NCI-H187 (cell line): Measurements from ENCODE around the gene FBXO36.
A peak's percentile ranks its signal among the peaks of the same experiment; 100 is the strongest.

ENCODE experiments used
- DNase-seq, 2 experiments: peaks; one replicate each; lab custom pipeline; 2025; lab: John Stamatoyannopoulos, UW

FBXO36 gene

DNA sequence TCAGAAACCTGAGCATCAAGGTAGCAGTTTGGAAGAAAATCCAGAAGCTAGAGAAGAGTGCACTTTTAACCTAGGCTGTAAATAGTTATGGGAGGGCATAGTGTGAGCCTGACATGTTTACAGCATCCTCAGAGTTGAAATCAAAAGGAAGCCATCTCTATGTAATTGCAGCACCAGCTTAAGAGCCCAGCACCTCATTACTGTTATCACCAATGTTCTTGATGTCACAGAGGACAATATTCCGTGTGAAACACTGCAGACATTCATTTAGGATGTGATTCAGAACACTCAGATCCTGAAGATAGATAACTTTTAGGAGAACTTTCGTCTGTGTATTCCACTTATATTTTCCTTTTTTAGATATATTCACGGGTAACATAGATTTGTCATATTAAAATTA, 48.1 kb downstream of the FBXO36 start:
- DNase-seq, result no peak

DNA sequence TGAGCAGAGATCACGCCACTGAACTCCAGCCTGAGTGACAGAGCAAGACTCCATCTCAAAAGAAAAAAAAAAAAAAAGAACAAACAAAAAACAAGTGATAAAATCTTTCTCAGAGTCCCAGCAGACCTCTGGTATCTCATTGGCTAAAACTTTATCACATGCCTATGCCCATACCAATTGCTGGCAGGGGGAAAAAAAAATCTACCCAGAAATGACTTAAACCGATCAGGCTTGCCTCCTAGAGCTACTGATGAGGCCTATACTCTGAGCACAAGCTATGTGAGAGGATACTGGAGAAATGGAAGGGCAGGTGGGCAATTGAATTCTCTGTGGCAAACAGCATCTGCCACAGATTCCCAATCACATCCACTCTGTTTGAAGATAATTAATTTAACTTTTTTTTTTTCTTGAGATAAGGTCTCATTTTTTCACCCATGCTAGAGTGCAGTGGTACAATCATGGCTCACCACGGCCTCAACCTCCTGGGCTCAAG, 49.0 kb downstream of the FBXO36 start:
- DNase-seq, result no peak

DNA sequence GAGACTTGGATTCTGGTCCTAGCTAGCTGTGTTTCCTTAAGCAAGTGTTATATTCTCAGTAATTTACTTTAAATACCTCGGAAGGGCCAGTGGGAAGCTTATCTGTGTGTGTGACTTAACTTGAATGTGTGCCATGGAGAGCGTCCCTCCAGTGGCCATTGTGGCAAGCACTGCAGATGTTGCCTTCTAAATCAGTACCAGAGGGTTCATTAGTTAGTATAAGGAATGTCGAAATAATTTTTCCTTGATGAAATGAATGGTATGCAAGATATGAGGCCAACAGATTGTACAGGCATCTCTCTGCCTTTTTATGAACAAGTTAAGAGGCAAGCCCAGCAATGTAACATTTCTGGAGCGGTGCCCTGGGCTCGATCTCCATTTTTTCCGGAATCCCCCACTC, 52.0 kb downstream of the FBXO36 start:
- DNase-seq, result no peak

DNA sequence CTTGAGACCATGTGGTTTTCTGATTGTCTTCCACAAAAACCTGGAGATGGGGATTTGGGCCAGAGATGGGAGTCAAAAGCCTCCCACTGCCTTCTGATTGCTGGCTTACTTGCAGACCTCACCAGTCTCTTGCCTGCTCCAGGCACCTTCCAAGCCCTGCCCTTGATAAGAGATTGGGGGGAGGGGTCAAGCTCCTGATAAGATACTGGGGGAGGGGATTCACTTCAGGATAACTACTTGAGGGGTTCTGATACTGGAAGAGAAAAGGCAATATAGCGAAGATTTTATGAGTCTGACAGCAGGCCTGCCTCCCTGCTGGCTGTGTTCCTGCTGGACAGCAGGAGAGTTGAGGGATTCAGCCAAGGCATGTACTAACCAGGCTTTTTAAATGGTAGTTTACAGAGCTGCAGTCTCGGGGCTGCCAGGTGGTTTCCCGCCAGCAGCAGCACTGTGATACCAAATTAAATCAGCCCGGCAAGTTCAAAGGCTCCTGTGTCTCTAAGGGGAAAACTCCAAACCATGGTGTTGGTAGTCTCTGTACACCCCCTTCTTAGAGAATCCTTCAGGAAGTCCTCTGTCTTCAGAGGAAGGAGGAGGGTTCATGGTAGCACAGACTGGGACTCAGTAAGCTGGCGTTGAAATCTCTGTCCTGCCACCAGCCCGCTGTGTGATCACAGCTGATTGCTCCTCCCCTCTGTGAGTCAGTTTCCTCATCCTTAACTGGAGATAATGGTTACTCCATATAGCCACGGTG, 58.3 kb downstream of the FBXO36 start:
- no peak for DNase-seq

DNA sequence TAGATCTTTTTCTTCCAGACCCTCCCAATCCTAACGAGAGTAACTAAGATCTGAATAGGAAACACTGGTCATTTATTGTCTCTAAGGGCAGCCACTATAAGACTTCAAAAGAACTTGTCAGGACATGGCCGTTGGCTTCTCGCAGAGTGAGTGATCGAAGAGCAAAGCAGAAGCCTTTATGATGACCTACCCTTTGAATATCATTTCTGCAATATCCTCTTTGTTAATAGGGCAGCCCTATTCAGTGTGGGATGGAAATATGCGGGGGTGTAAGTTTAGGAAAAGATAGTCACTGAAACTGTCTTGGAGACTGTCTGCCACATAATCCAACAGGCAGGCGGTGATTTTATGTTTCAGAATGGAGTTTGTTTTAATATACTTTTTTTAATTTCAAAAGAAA, 70.9 kb downstream of the FBXO36 start:
- no peak for DNase-seq

DNA sequence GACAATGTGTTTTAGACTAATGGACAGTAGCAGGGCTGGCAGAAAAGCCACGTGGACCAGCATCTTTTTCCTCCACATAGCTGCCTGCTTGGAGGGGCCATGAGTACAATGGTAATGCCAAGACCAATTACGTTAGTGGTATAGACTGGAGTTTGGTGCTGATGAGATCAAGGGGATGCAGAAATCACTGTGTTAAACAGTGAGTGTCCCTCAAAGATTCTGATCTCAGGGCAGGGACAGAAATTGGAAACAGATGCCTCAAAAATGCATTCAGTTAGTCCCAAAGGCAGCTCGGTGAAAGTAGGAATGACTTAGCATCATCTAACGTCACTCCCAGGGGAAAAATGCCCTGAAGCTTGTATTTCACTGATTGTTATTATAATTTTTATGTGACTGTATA, 74.0 kb downstream of the FBXO36 start:
- no peak for DNase-seq

DNA sequence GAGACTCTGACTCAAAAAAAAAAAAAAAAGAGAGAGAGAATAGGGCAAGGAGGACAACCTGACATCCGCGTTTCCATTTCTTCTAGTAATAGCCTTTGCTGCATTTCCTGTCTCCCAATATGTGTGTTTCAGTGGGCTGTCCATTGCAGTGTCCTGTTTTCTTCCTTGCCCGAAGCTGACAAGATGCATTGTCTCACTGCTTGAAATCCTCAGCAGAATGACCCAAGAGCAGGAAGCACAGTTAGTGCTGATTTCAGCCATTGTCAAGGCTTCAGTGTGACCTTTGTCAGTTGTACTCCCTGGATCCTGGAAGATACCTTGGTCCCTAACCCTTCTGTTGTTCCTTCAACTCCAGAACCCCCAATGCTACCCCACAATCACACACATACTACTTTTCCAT, 75.3 kb downstream of the FBXO36 start:
- no peak for DNase-seq

DNA sequence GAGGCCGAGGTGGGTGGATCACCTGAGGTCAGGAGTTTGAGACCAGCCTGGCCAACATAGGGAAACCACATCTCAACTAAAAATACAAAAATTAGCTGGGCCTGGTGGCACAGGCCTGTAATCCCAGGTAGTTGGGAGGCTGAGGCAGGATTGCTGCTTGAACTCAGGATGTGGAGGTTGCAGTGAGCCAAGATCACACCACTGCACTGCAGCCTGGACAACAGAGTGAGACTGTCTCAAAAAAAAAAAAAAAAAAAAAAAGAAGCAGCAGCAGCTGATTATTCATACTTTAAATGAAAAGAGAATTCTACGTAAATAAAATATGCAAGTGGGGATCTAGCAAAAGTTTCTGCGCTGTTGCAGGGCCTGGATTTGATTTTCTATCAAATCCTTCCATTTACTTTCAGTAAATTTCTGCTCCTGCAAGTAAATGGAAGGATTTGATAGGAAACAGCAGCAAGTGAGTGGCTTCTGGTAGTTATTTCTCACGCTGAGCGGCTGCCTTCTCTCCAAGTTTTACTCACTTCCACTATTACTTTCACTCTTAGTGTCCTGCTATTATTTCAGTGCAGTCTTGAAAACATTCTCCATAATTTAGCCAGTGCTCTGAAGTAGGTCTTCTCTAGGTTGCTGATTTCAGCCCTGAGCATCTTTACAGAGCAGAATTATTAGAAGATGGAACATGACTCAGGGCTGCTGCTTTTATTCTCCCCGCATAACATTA, 78.0 kb downstream of the FBXO36 start:
- no peak for DNase-seq

DNA sequence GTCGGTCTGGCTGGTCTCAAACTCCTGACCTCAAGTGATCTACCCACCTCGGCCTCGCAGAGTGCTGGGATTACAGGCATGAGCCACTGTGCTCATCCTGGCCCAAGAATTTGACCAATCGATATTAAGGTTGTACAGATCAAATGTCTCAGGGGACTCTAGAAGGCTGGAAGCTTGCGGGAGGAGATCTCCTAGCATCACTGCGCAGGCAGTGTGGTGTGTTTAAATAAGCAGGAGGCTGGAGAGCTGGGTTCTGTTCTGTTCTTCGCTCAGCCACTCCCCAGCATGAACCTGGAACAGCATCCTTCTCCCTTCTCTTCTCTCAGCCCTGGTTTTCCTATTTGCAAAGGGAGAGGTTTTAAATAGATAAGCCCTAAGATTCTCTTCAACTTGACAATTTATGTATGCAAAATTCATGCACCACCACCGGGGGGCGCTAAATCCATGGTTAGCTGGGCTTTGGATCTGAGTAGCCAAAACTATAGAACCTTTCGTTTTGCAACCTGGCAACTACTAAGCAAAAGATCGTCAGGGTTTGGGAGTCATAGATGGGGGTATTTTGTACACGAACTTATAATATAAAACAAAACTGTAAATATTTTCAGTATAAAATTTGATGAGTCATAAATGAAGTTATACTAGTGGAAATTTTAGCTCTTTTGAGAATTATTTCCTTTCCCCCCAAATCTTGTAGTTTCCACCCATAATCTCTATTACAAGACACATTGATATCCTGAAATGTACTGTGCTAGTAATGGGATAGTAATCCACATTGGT, 85.8 kb downstream of the FBXO36 start:
- DNase-seq, result peak in 1 of 2 experiments; percentile 30

DNA sequence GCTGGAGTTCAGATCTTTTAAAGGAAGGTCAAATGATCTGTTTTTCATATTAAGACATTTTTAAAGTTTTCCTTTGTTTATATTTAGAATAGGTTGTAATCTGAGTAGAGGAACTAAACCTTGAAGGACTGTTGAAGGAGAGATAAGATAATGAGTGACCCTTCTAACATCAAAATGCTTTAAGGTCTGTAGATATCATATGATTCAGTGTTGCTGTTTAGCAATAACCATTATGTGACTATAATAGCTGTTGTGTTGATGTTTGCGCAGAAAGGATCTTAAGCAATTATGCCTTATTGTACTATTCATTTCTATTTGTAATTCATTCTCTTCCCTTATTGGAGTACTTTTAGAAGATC, 86.4 kb downstream of the FBXO36 start:
- DNase-seq, result no peak

DNA sequence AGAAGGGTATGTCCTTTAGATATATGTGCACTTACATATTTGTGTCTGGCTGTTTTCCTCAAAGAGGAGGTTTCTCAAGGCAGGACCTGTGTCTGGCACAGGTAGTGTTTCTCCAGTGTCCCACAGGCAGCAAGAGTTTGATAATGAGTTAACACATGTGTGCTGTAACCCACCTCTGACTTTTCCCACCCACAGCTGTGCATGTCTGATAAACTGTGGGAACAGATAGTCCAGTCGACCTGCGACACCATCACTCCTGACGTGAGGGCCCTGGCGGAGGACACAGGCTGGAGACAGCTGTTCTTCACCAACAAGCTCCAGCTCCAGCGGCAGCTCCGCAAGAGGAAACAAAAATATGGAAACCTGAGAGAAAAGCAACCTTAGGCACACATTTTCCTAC, 88.2 kb downstream of the FBXO36 start:
- DNase-seq, result no peak

DNA sequence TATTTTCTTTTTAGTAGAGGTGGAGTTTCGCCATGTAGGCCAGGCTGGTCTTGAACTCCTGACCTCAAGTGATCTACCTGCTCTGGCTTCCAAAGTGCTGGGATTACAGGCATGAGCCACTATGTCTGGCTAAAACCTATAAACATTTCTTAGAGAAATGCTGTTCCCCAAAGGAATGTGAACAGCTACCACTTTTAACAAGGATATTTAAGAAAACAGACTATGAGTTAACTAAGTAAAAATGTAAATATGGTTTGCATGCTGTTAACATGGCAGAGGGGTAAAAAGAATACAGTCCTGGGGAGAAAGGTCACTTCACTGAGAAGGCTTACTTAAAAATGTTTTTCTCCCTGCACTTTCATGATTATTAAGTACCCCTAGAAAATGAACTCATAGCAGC, 89.3 kb downstream of the FBXO36 start:
- DNase-seq, result no peak

DNA sequence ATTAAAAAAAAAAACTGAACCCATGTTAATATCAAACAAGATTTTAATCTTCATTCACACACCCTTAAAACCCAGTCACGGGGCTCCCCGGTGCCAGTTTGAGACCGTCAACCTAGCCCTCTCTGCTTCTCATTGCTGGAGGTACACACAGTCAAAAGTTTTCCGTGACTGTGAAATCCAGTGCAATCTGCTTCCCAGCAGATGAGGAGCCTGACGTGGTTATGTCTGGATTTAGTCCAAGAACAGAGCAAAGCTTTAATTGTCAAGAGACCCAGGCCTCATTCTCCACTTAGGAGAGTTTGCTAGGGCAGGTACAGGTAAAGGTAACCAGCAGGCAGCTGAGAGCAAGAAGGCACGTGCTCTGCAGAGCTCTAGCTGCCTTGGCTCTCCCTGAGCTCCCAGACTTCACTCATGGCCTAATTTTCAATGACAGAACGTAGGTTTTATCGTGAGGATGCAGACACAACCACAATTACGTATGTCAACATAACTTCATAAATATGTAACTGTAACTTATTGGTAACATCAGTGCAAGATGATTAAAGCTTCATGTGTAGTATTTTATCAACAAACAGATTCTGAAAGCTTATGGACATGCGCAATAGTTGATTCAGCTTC, 90.1 kb downstream of the FBXO36 start:
- DNase-seq, result no peak

DNA sequence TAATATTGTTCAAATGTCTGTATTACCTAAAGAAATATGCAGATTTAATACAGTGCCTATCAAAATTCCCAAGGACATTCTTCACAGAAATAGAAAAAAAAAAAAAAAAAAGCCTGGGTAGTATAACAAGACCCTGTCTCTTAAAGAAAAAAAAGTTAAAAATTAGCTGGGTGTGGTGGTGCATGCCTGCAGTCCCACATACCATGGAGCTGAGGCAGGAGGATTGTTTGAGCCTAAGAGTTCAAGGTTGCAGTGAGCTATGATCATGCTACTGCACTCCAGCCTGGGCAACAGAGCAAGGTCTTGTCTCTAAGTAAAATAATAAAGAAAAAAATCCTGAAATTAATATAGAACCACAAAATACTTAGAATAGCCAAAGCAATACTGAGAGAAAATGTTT, 94.5 kb downstream of the FBXO36 start:
- DNase-seq, result no peak

DNA sequence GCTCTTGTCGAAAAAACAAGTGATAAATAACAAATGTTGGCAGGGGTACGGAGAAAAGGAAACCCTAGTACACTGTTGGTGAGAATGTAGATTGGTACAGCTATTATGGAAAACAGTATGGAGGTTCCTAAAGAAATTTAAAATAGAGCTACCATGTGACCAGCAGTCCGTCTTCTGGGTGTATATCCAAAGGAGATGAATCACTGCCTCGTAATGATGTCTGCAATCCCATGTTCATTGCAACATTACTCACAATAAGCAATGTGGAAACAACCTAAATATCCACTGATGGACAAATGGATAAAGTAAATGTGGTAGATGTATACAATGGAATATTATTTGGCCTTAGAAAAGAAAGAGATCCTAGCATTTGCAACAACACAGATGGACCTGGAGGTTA, 95.8 kb downstream of the FBXO36 start:
- DNase-seq, result no peak

DNA sequence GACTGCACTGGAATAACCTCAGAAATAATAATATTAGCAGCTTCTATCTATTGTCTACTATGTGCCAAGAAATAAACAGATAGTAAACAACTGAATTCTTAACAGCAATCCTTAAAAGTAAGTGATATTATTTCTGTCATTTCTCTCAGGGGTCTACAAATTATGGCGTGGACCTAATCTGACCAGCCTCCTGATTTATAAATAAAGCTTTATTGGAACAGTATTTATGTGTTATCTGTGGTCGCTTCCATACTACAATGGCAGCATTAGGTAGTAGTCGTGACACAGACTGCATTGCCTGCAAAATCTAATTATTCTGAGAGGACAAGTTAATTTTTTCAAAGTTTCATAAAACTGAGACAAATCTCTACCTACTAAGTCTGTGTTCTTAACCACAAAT, 97.4 kb downstream of the FBXO36 start:
- DNase-seq, result no peak

DNA sequence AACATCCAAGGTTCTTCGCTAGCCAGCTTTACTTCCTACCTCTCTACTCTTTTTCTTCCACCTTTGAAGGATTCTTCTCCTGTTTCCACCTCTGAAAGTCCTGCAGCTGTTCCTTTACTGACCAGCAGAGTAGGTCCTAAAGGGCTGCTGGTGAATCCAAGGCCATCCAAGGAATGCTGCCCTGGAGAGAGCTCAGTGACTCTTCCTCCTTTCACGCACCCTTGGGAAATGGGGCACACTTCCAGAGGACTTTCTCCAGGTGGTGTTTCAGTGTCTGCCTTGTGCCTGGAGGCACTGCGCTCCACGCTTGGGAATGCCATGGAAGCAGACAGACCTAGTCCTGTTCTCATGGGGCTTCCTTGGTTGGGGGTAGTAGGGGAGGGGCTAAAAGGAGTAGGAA, 101.0 kb downstream of the FBXO36 start:
- DNase-seq, result no peak

DNA sequence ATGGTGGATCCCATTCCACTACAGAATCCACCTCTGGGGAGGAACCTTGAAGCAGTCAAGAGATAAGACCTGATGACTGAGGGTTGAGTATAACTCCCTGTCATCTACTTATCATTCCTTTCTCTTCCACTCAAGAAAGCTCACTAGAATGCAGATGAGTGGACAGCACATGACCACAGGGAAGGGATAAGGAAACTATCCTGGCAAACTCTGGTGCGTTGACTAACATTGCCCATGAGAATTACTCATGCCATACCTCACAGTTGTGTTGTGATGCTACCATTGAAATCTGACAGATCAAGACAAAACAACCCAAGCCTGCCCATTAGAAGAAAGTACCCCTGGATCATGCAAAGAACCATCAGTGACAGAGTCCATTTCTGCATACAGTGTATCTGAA, 119.9 kb downstream of the FBXO36 start:
- no peak for DNase-seq

DNA sequence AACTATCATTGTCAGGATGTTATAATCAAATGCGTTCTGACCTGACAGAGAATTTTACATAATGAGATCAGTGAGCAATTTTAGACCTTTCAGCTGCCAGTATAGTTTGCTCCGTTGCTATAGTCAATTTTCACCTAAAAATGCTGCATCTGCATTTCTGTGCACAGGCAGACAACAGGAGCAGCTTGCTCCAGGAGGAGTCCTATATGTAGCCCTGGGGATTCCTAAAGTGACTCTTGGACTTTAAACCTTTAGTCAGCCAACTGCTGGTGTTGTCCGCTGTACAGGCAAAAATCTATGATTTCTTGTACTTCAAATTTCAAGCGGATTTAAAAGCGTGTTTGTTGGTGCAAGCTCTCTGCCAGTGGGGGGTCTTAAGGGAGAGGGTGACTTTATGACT, 120.7 kb downstream of the FBXO36 start:
- no peak for DNase-seq

DNA sequence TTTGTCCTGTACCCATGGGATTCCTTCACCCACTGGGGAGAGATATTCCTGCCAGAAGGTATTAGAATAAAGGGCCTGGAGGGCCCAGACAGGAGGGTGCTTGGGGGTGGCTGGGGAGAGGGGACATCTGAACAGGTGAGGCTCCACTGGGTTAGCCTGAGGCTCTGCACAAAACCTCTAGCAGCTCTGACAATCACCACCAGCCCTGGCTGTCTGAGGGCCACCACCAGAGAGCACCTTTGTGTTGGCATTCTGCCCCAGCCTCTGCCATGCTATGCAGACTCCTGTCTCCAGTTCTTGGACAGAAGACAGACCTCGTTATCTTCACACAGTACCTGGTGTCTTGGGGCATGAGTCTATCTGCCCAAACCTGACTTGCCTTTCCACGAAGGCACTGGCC, 121.2 kb downstream of the FBXO36 start:
- no peak for DNase-seq

DNA sequence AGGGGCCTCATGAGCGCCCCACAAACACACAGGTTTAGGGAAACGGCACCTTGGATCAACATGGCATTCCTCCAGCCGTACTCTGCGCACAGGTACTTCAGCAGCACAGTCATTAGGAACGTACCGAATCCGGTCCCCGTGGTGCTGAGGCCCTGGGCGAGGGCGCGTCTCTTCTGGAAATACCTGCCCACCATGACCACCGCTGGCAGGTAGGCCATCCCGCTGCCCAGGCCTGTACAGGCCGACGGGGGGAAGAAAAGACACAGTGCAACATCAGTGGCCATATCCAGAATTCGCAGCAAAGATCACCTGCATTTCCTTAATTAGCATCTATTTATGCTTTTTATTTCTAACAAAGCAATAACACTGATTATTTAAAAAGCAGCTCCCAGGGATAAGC, 124.2 kb downstream of the FBXO36 start:
- no peak for DNase-seq

DNA sequence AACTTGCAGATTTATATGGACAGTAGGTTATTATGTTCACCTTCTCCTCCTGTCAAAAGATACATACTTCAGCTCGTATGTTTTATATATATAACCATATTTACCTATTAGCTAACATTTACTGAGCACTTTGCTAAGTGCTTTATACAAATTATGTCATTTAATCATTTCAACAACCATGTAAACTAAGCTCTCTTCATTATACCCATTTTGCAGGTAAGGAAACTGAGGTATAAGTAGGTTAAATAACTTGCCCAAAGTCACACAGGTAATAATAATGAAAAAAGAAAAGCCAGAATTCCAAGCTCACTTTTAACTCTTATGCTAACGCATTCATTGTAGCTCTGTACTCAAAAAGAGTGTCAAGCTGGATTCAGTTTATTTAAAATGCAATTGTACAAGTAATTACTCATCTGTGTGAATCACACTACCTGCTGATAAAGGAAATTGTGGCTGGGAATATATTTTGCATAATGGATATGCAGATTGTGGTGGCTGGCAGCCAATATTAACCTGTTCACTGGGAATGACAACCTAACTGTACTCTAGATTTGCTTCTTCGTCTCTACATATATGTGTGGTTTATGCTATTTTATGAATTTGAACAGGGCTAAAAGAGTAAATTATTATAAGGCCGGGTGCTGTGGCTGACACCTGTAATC, 125.8 kb downstream of the FBXO36 start:
- DNase-seq, result no peak
